Hematopoietic multipotent progenitor cell treated with erythropoietin and hydrocortisone succinate and interleukin-3 and kit ligand, for 17 days (in vitro differentiated cells): ENCODE results near the gene ATP9B.
"Not testable (repeated sequence)": the region's sequence is repeated elsewhere in the genome, so short reads cannot be mapped to it uniquely, and the experiment has no call there.

Source experiments
- DNase-seq: peaks from one replicate; pipeline ENCODE4 v3.0.0-alpha.2; 2015; ENCODE audit warnings: low spot score

The ATP9B gene

DNA sequence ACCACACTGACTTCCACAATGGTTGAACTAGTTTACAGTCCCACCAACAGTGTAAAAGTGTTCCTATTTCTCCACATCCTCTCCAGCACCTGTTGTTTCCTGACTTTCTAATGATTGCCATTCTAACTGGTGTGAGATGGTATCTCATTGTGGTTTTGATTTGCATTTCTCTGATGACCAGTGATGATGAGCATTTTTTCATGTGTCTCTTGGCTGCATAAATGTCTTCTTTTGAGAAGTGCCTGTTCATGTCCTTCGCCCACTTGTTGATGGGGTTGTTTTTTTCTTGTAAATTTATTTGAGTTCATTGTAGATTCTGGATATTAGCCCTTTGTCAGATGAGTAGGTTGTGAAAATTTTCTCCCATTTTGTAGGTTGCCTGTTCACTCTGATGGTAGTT, 216.0 kb downstream of the ATP9B start:
- not testable (repeated sequence) for DNase-seq

DNA sequence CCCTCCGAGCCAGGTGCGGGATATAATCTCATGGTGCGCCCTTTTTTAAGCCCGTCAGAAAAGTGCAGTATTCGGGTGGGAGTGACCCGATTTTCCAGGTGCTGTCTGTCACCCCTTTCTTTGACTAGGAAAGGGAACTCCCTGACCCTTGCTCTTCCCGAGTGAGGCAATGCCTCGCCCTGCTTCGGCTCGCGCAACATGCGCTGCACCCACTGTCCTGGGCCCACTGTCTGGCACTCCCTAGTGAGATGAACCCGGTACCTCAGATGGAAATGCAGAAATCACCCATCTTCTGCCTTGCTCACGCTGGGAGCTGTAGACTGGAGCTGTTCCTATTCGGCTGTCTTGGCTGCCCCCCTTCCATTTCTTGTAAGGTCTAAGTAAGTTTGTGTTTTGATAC, 221.2 kb downstream of the ATP9B start:
- DNase-seq, result not testable (repeated sequence)

DNA sequence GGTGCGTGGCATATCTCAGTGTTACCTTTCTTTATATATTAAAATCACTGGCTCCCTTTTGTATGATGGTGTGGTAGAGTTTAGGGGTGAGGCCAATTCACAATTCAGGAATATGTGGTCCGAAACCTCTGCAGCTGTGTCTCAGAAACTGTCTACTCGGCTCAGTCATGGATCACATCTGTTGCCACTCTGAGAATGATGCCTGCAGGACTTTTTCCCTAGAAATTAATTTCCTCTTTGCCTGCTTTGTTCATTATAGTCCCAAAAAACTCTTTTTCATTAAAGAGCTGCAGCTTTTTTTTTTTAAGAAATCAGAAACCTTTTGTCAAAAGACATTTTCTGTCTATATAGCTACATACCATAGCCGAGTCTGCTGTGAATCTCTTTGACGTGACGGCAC, 221.7 kb downstream of the ATP9B start:
- no peak for DNase-seq

DNA sequence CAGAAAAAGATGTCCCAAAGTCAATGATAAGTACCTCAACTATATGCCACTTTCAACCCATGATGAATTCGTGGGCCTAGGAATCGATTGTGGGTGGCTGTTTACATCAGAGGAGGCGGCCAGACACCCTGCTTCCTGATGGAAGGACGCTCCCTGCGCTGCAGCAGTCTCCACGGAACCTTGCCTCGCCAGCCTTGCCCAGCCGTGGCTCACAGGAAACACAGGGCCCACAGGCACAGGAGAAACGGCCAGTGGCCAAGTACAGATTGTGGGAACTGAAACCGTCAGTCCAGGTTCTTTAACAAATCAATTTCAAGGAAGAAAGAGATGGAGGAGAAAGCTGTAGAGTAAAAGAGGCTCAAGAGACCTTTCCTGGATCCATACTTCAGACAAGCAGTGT, 225.0 kb downstream of the ATP9B start:
- DNase-seq, result no peak

DNA sequence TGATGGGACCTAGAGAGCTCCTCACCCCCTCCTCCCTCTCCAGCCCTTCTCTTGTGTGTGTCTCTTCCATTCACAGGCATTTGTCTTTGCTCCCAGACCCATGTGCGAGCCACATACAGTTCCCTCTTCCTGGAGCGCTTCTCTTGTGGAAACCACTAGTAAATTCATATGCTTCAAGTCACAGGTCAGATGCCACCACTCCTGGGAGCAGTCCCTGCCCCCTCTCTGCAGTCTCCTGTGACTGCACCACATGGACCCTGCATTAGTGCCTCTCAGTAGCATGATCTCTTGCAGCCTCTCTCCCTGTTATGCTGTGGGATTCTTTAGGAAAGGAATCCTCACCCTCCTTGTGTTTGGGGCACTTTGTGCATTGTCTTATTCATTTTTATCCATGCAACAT, 230.1 kb downstream of the ATP9B start:
- no peak for DNase-seq

DNA sequence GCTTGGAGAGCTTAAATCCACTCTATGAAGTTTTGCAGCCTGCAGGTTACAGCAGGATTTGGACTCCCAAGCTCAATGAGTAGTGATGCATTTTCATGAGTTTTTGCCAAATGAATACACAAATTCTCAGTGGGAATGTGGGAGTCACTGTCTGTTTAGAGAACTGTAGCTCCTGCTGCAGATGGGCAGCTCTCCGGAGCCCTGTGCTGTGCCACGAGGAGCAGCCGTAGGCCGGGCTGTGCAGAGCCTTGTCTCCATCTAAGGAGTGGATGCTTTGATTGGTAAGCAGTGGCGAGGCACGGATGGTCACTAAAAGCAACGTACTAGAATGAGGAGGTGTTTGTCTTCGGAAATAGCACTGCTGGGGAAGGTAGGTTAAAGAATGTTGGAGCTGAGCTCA, 230.5 kb downstream of the ATP9B start:
- DNase-seq, result no peak

DNA sequence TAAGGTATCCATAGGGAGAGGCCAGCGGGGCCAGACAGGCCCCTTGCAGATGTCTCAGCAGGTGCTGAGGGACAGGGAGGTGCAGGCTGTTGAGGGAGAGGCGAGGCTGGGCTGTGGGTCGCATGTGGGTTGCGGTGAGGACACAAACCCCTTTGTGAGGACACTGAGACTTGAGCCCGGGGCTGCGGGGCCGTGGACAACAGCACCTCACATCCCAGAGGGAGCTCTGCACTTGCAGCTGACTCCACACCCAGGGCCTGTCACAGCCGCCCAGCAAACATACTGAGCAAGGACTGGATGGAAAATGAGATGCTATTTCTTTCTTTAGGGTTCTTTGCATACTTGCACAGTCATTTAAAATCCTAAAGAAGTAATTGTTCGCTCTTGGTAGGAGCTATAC, 231.2 kb downstream of the ATP9B start:
- no peak for DNase-seq

DNA sequence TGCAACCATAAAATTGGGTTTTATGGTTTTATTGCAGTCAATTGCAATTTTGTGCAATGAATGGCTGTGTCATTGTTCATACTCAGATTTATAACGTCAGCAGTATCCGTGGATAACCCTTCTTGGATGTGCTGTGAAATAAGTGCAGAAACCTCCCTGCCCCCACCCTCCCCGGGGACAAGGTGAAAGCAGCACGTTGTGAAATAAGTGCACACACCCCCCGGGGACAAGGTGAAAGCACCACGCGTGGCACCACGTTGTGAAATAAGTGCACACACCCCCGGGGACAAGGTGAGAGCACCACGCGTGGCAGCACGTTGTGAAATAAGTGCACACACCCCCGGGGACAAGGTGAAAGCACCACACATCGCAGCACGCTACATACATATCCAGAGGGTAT, 232.9 kb downstream of the ATP9B start:
- no peak for DNase-seq

DNA sequence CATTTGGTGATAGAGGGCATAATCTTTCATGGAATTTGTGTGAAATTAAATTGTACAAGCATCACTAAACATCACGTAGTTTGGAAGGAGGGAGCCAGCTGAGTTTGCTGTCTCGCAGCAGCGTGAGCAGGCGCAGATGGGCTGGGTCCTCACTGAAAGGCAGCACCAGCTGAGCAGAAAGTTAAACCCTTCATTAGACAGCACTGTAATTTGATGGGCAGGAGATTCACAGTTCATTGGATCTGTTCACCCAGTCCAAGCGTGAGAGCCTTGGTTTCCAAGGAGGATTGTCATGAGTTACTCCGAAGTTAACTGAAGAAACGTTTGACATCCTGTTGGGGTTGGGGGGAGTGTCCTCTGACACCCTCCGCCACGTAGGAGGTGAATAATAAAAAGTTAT, 236.7 kb downstream of the ATP9B start:
- no peak for DNase-seq

DNA sequence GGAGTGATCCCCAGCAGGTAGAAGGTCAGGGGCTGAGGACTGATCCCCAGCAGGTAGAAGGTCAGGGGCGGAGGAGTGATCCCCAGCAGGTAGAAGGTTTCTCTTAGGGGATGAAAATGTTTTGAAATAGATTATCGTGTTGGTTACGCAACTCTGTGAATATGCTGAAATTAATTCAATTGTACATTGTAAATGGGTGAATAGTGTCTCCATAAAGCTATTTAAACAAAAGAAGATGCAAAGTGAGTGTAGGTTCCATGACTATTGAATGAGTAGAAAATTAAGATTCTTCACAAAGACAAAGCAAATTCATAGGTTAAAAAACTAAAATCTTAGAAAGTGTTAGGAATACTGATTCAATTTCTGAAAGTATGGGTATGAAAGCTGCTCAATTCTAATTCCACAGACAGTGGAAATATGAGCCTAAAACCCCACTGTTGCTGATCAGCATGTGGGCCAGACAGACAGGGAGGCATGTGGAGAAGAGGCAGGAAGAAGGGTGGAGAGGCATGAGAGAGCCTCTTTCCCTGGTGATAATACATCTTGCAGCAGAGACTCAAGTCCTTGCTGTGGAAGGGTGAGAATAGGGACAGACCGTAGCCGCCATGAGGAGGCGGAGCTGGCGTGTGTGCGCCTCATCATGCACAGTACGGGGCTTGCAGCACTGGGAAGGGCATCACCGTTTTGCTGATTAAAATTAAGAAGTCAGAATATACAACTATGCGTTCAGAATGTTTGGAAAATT, 240.6 kb downstream of the ATP9B start:
- no peak for DNase-seq

DNA sequence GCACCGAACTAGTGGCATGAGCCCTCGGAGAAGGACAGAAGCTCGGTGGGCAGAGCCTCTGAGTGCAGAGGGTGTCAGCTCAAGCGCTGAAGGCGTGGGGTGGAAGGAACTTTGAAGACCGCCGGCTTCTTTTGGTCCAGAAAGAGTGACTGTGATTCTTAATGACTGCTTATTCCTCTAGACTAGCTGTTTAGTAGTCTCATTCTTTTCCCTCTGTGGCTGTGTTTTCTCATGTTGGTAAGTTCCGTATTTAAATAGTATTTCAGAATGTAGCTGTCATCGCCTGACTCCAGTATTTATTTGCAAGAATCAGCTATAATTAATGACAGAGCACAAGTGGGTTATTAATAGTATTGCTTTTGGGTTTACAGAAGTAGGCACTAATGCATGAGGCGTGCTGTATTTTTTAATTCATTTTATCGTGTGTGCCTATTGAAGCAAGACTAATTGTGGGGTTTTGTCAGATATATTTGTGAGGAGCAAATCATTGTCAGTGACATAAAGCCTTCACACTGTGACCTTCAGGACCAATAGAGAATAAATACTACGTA, 245.7 kb downstream of the ATP9B start:
- no peak for DNase-seq

DNA sequence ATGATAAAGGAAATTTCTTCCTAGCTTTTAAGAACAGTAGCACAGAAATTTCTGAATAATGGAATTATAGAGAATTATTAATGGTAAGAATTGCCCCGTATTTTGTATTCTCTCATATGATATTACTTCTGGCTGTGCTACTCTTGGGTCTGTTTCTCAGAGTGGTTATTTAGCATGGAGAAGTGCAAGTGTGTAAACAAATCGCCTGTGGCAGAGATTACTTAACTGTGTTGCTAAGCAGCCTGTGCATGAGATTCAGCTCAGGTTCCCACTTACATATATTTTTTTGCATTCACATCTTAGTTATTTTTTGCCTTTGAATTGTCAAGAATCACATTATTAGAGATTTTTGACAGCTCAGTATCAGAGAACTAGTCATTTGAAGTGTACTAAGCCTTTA, 246.4 kb downstream of the ATP9B start:
- DNase-seq, result no peak

DNA sequence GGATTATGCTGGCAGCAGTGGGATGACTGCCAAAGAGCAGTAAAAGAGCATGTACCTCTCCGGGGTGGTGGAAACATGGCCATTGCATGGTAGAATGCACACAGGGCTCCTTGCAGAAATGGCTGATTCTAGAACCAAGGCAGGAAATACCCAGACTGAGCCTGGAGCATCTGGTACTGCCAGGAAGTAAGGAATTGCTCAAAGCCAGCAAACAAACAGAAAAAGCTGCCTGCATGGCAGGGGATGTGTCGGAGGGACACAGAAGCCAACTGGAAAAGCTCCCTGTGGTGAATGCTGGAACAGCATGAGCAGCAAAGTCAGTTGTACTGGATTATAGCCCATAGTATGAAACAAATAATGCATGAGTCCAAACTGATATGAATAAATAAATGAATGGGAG, 248.5 kb downstream of the ATP9B start:
- no peak for DNase-seq

DNA sequence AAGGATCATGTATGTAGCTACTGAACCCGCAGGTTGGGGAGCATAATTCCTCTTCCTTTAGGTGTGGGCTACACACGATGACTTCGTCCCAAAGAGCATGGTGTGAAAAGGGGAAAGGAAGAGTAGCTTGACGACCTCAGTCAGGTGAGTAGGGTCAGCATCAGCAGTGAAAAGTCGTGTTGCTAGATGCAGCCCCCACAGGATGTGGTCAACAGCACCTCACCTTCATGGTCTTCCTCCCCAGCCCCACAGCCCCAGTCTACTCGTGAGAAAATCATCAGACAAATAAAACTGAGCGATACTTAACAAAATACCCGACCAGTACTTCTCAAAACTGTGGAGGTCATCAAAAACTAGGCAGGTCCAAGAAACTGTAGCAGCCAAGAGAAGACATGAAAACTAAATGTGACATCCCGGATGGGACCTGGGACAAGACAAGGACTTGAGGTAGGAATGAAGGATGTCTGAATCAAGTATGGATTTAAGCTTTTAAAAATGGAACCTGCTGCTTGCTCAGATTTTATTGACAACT, 249.0 kb downstream of the ATP9B start:
- no peak for DNase-seq

DNA sequence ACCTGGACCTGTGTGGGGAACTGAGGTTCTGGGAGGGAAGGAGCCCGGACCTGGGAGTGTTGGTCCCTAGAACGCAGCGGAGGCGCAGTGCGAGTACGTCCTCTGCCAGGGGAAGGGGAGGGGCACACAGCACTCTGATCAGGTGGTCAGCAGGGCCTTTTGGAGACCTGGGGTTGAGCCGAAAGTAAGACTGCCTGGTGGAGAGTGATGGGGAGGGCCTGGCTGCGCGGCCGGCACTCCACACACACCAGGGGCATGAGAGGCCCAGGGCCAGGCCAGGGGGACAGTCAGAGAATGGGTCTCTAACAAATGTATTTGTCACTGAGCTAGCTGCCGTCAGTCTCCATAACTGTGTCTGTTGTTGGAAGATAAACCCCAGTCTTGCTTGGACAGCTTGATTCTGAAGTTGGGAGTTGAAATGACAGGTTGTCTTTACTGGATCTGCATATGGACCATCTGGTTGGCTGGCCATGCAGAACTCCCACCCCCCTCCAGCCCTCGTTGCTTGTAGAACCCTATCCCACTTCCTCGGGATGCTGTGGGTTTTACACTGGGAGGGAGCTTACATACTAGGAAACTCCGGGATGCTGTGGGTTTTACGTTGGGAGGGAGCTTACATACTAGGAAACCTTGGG, 251.1 kb downstream of the ATP9B start:
- no peak for DNase-seq

DNA sequence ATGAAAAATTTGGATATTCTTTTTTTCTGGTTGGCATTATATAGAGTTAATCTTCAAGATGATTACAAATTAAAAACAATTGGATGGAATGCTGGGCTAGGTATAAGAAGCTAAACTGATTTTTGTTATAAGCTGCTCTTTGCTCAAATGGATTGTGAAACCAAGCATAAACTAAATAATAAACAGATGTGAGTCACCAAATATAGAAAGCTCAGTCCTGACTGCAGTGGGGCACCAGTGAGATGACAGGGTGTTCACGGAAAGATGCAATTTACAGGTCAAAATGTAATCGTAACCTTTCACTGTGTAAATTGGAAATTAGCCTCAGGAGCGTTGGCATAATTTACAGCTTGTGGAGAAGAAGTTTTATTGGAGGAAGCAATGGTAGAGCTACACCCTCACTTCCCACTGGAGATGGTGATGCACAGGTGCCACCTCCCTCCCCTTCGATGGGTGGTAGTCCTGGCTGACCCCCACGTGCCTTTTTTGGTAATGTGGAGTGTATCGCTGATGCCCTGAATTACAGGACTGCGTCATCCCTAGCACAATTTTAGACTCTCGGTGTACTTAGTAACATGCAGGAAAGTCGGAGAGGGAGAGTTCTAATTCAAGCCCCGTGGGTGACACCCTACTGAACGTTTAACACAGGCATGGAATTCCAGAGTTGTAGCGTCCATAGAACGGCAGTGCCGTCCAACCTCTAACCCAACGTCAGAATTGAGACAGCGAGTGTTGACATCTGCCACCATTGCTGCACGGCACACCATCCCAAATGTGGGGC, 252.6 kb downstream of the ATP9B start:
- DNase-seq, result no peak

DNA sequence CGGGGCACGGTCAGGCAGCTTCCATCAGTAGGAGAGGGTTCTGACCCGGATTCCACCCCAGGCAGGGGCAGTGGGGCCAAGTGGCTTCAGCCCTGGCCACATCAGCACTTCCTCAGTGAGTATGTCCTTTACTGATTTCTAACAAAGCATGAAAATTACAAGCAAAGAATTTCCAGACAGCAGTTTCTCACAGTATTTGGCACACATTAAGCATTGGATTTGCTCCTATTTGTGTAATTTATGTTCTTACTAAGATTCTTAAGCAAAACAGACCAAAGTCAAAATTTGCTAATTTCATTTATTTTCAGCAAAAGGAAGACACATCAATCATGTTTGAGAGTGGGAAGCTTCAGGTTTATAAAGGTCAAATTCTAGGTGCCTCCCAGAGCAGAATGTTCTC, 253.2 kb downstream of the ATP9B start:
- DNase-seq, result no peak

DNA sequence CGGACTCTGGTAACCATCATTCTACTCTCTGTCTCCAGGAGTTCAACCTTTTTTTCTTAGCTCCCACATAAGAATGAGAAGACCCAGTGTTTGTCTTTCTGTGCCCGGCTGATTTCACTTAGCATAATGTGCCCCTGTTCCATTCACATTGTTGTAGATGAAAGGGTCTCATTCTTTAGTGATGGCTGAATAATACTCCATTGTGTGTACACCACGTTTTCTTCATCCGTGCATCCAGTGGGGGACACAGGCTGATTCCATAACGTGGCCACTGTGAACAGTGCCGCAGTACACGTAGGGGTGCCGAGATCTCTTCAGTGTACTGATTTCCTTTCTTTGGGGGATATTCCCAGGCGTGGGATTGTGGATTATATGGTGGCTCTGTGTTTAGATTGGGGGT, 254.3 kb downstream of the ATP9B start:
- no peak for DNase-seq

DNA sequence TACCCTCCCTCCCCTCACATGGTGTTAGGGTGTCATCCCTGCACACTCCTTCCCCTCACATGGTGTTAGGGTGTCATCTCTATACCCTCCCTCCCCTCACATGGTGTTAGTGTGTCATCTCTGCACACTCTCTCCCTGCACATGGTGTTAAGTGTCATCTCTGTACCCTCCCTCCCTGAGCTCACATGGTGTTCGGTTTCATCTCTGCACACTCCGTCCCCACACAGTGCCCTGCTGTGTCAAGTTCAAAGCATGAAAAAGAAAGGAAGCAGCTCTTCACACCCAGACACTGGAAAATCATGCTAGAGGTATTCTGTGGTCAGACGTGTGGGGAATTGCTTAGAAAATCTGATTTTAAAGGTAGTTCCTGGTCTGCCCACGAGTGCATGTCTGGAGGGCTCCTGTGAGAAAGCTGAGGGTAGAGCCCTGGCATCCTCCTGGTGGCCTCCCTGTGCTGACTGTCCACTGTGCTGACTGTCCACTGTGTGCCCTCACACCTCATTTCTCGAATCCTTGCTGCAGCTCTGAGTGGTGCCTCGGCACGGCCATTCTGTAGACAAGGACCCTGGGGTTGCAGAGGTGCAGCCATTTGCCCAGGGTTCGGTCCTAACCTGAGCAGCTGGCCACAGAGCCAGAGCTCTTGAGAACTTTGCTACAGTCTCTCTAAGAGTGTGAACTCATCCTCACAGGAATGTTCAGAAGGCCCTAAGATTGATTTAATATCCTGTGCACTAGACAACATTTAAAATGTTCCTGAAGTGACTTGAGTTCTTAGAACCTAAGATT, 257.4 kb downstream of the ATP9B start:
- DNase-seq, result no peak

DNA sequence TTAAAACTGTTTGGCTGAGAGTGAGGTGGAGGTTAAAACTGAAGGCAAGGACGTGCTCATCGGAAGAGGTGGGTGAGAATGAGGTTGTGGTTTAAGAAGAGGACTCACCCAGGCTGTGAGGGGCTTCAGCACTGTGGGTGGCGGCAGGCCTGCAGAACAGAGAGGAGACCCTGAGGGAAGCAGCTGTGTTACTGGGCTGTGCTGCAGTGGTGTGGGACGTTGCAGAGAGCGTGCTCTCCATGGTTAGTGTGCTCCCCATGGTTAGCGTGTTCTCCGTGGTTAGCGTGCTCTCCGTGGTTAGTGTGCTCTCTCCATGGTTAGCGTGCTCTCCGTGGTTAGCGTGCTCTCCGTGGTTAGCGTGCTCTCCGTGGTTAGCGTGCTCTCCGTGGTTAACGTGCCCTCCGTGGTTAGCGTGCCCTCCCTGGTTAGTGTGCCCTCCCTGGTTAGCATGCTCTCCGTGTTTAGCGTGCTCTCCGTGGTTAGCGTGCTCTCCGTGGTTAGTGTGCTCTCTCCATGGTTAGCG, 258.1 kb downstream of the ATP9B start:
- DNase-seq, result no peak

DNA sequence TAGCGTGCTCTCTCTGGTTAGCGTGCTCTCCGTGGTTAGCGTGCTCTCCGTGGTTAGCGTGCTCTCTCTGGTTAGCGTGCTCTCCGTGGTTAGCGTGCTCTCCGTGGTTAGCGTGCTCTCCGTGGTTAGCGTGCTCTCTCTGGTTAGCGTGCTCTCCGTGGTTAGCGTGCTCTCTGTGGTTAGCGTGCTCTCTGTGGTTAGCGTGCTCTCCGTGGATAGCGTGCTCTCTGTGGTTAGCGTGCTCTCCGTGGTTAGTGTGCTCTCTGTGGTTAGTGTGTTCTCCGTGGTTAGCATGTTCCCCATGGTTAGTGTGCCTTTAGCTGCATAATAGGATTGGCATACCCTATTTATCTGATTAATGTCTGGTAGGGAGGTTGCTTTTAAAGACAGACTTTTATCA, 258.7 kb downstream of the ATP9B start:
- not testable (repeated sequence) for DNase-seq

DNA sequence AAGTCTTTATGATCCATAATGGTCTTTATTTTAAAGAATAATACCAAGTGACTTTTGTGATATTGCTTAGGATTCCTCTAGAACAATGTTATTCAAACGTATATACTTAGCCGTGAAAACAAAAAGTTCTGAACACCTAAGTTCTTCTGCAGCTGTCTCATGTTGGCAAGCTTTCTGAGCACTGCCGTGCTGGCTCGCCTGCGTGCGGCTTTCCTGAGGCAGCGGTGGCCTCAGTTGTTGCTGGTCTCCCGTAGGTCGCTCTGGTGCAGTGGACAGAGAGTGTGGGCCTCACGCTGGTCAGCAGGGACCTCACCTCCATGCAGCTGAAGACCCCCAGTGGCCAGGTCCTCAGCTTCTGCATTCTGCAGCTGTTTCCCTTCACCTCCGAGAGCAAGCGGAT, 259.7 kb downstream of the ATP9B start:
- DNase-seq, result no peak
